K562 (cell line): ENCODE measurements around the gene C2orf72. TPM values are rescaled to one million over a fixed set of nuclear protein-coding genes. Genes with fewer than 3 reads are reported as not detected.

Experiments
- ATAC-seq: fragments of 200-7000 bp; cut with Tn5 transposase; 3 replicates; pipeline ENCODE4 v1.9.1; 2020; ENCODE audit warnings: moderate library complexity
- BruUV-seq: library from RNA; stranded (reverse); fragments of 400-500 nt; replicated peaks from 2 replicates; lab custom pipeline; 2021; lab: Mats Ljungman, UMichigan
- CTCF ChIA-PET: fragments of 300-600 bp; formaldehyde crosslinking; extraction: SDS; loops from one replicate; lab custom pipeline; 2021; ENCODE audit warnings: low intra/inter-chr PET ratio; lab: Yijun Ruan, JAX
- POLR2A ChIA-PET: fragments of 300-600, 350-650 bp; sonication (Branson Sonifier 250); formaldehyde crosslinking; extraction: SDS; loops from one replicate; lab custom pipeline; 2021; ENCODE audit warnings: antibody characterized with exemption, inconsistent platforms; lab: Yijun Ruan, JAX
- DNase-seq, 4 experiments: peaks; one replicate each; pipeline versions ENCODE4 v3.0.0 to v3.0.0-alpha.2; 2011 to 2018; ENCODE audit warnings: low spot score in 3 of 4, mixed read lengths in 3 of 4; ENCODE audit errors: extremely low read depth in 1 of 4
- FAIRE-seq: peaks from 2 replicates; lab custom pipeline; 2011; peaks lifted over from hg19 to GRCh38; lab: Jason Lieb, UNC
- H2AFZ ChIP-seq: 2 replicates; pipeline ENCODE4 v1.6.0; 2011; ENCODE audit warnings: low read depth, low read length, control low read depth, inconsistent platforms
- H3K27ac ChIP-seq: fragments of 200-600 bp; 3 replicates; pipeline ENCODE4 v1.8.0; 2011; ENCODE audit warnings: low read depth, mild to moderate bottlenecking, control low read depth, inconsistent platforms, low read length, moderate library complexity, mixed read lengths; ENCODE audit errors: extremely low read depth
- H3K27me3 ChIP-seq, 2 experiments: fragments of 300-600 bp in 1 of 2; 2 replicates in 1 of 2; 3 replicates in 1 of 2; pipeline versions ENCODE4 v1.6.0 to v1.8.0; 2011; ENCODE audit warnings: inconsistent platforms in 2 of 2, low read length in 2 of 2, mild to moderate bottlenecking in 1 of 2, mixed read lengths in 1 of 2, moderate library complexity in 1 of 2; ENCODE audit not compliant: control insufficient read depth in 2 of 2, insufficient read depth in 2 of 2
- H3K36me3 ChIP-seq: fragments of 300-600 bp; 3 replicates; pipeline ENCODE4 v1.8.0; 2011; ENCODE audit warnings: mild to moderate bottlenecking, low read length, inconsistent platforms; ENCODE audit not compliant: control insufficient read depth, insufficient read depth
- H3K4me1 ChIP-seq, 2 experiments: fragments of 200-600 bp in 1 of 2; replicated peaks in 1 of 2; 2 replicates in 1 of 2; 3 replicates in 1 of 2; pipeline versions ENCODE4 v1.5.1 to v1.8.0; 2011; ENCODE audit warnings: inconsistent platforms in 2 of 2, low read length in 2 of 2, mild to moderate bottlenecking in 1 of 2, mixed read lengths in 1 of 2, moderate library complexity in 1 of 2; ENCODE audit not compliant: control insufficient read depth in 2 of 2, insufficient read depth in 2 of 2
- H3K4me2 ChIP-seq: 2 replicates; pipeline ENCODE4 v1.6.1; 2011; ENCODE audit warnings: low read length, control low read depth, inconsistent platforms, mixed read lengths; ENCODE audit not compliant: insufficient read depth
- H3K4me3 ChIP-seq: fragments of 200-600 bp; sonication (generic), shearing (Covaris generic); 2 replicates; pipeline ENCODE4 v1.5.1; 2016; ENCODE audit warnings: control low read depth, inconsistent platforms
- H3K79me2 ChIP-seq: fragments of 200-600 bp; 3 replicates; pipeline ENCODE4 v1.8.0; 2011; ENCODE audit warnings: low read length, inconsistent platforms; ENCODE audit not compliant: control insufficient read depth, insufficient read depth
- H3K9ac ChIP-seq, 2 experiments: 2 replicates each; pipeline versions ENCODE4 v1.6.0 to v1.6.1; 2011; ENCODE audit warnings: low read depth in 2 of 2, low read length in 2 of 2, control low read depth in 1 of 2, inconsistent platforms in 1 of 2, mild to moderate bottlenecking in 1 of 2, mixed read lengths in 1 of 2; ENCODE audit not compliant: insufficient read depth in 1 of 2
- H3K9me1 ChIP-seq: one replicate; pipeline ENCODE4 v1.6.0; 2011; ENCODE audit warnings: inconsistent platforms, mild to moderate bottlenecking, low read length, moderate library complexity; ENCODE audit not compliant: control insufficient read depth, insufficient read depth
- H3K9me3 ChIP-seq: replicated peaks from 2 replicates; pipeline ENCODE4 v1.5.1; 2011; ENCODE audit warnings: low read depth, low read length, inconsistent platforms; ENCODE audit not compliant: control insufficient read depth, insufficient read depth
- H4K20me1 ChIP-seq: replicated peaks from 2 replicates; pipeline ENCODE4 v1.6.1; 2011; ENCODE audit warnings: low read length, inconsistent platforms, mixed read lengths; ENCODE audit not compliant: control insufficient read depth, insufficient read depth
- BACH1 ChIP-seq: fragments of 200-800 bp; sonication (Bioruptor generic); IDR thresholded peaks from 2 replicates; pipeline ENCODE4 v1.6.1; 2016; ENCODE audit warnings: missing genetic modification characterization, missing compliant biosample characterization
- DACH1 ChIP-seq: fragments of 450-650 bp; IDR thresholded peaks from 2 replicates; pipeline ENCODE4 v1.6.1; 2018; ENCODE audit not compliant: partially characterized antibody
- FOXP4 ChIP-seq: sonication (generic); formaldehyde crosslinking; IDR thresholded peaks from 2 replicates; pipeline ENCODE4 v1.8.0; 2022; ENCODE audit warnings: mild to moderate bottlenecking, missing genetic modification reagents, borderline replicate concordance
- HEY1 ChIP-seq: fragments of 250-450 bp; sonication (Bioruptor Pico); IDR thresholded peaks from 2 replicates; pipeline ENCODE4 v1.5.0; 2020; ENCODE audit warnings: mild to moderate bottlenecking, moderate library complexity, borderline replicate concordance
- HIVEP1 ChIP-seq: fragments of 250-450 bp; sonication (Bioruptor Pico); IDR thresholded peaks from 2 replicates; pipeline ENCODE4 v1.4.0; 2020; ENCODE audit warnings: mild to moderate bottlenecking
- KDM2B ChIP-seq: fragments of 250-450 bp; sonication (Bioruptor Pico); IDR thresholded peaks from 2 replicates; pipeline ENCODE4 v1.8.0; 2021; ENCODE audit warnings: mild to moderate bottlenecking, moderate library complexity
- PHB ChIP-seq: fragments of 250-450 bp; sonication (Bioruptor Pico); IDR thresholded peaks from 2 replicates; pipeline ENCODE4 v1.5.0; 2021
- SAFB2 ChIP-seq: fragments of 200-400 bp; formaldehyde crosslinking; IDR thresholded peaks from 2 replicates; pipeline ENCODE4 v1.6.1; 2018; ENCODE audit warnings: borderline replicate concordance, low read length, low read depth, moderate library complexity; ENCODE audit not compliant: severe bottlenecking
- WGBS: fragments of 100-300 bp; shearing (Covaris generic); methylation state at CpG from one replicate; pipeline ENCODE4 v1.1.6; 2016; ENCODE audit warnings: low coverage, mixed read lengths; ENCODE audit not compliant: insufficient coverage; ENCODE audit errors: missing lambda C conversion rate; 5-methylcytosine and 5-hydroxymethylcytosine counted together
- in situ Hi-C: fragments of 300-500 bp; cut with MboI; formaldehyde crosslinking; loops from 4 replicates; pipeline ENCODE4 v1.15.0; 2018; ENCODE audit warnings: inconsistent platforms, mixed read lengths
- intact Hi-C: fragments of 100-400 bp; cut with micrococcal nuclease; formaldehyde crosslinking; loops from 2 replicates; pipeline ENCODE4 v1.14.2; 2022
- polyA plus RNA-seq, 8 experiments: library from polyadenylated mRNA; depleted of rRNA in 4 of 8; stranded (reverse) in 5 of 8; unstranded in 3 of 8; fragments of >200 nt; fragmentation: Nextera tagmentation in 2 of 8; fragmentation: Illumina TruSeq in 1 of 8; extraction: Ambion mirVana in 2 of 8; extraction: Trizol in 1 of 8; gene quantifications; 2 replicates each; pipeline versions ENCODE4 v1.2.1 to v1.2.3, GENCODE V29; 2011 to 2014; ENCODE audit warnings: inconsistent platforms in 1 of 8, missing spikeins in 1 of 8
- total RNA-seq, 7 experiments: library from RNA; depleted of rRNA in 6 of 7; stranded (reverse); fragments of >200 nt in 6 of 7; fragmentation: Illumina TruSeq in 2 of 7; extraction: Trizol in 2 of 7; gene quantifications; 2 replicates each; pipeline versions ENCODE4 v1.2.1 to v1.2.3, GENCODE V29; 2011 to 2021; ENCODE audit warnings: low replicate concordance in 1 of 7

C2orf72 gene
- total and polyA plus RNA-seq, 9 of the 15 experiments (the other 6 are each of a cell fraction or from before 2014, with no cell fraction given) = 0.08 to 0.18 (median 0.11) TPM; not detected in 6

GRCh38 chr2:230990899-230991150 lies 46.5 kb upstream of the C2orf72 start:
- Histone ChIP-seq H3K9me3 (no peaks in the 10 kb centered on the region), H3K79me2 (no peaks in the 10 kb centered on the region), H4K20me1 (no peaks in the 10 kb centered on the region; the same call in 1 of the 2 replicates), H3K27ac (no peak overlapping the region), H3K36me3 (no peaks in the 10 kb centered on the region), H3K9me1 (no peaks in the 10 kb centered on the region), H3K9ac (no peak overlapping the region), H3K27me3 (peaks cover 16 to 58% of the 10 kb centered on the region in 2 experiments; a peak in 4 of 5 replicates), H3K4me3 (no peak overlapping the region), H2AFZ (no peak overlapping the region), H3K4me1 (peaks cover 2 to 19% of the 10 kb centered on the region in 2 experiments; a peak in 2 of 5 replicates), H3K4me2 (no peak overlapping the region)
- CTCF ChIA-PET = no interaction called here
- ATAC-seq = no peak
- no TSS peak for BruUV-seq
- intact Hi-C loops (no loop called here), in situ Hi-C loops (no loop called here)
- WGBS = 20% methylated on average over 2 of the region's 27 CpGs
- POLR2A ChIA-PET = interaction anchor here (0.9 kb wide), 1 partner anchor 9 kb away, joined by 4 read pairs; no protein-coding TSS in a partner anchor
- no peak for FAIRE-seq
- no peak for DNase-seq
- TF ChIP-seq HEY1 (CRISPR knock-in tag) (no peak), PHB (CRISPR knock-in tag) (no peak), BACH1 (tag) (no peak), FOXP4 (no peak), HIVEP1 (CRISPR knock-in tag) (no peak), DACH1 (no peak), SAFB2 (no peak), KDM2B (no peak)
